NCI-H146 (cell line): Measurements from ENCODE around the gene MYO3A.
A peak's percentile ranks its signal among the peaks of the same experiment; 100 is the strongest.

Experiments used
- DNase-seq: peaks from one replicate; lab custom pipeline; 2025; lab: John Stamatoyannopoulos, UW

Gene MYO3A

GRCh38 chr10:25933653-25934608, at the start of gene MYO3A:
Gene MYO3A, plus strand, starts transcription at chr10:25934229. Its CDS starts 17,882 bp downstream, at chr10:25952111.
- peak; percentile 93 for DNase-seq

- peak; percentile 11 for DNase-seq
These were observed 45.4 kb upstream of the MYO3A start for GRCh38 chr10:25888627-25889026.

GRCh38 chr10:25890995-25891394, 43.0 kb upstream of the MYO3A start:
- DNase-seq = no peak

- peak; percentile 24 for DNase-seq
These were observed 38.2 kb upstream of the MYO3A start for GRCh38 chr10:25895856-25896255.

GRCh38 chr10:25896421-25896820, 37.6 kb upstream of the MYO3A start:
- peak; percentile 52 for DNase-seq

GRCh38 chr10:25899304-25899703, 34.7 kb upstream of the MYO3A start:
- DNase-seq = no peak

- no peak for DNase-seq
These were observed 32.8 kb upstream of the MYO3A start for GRCh38 chr10:25901199-25901598.

- DNase-seq = no peak
These were observed 32.0 kb upstream of the MYO3A start for GRCh38 chr10:25902002-25902401.

- no peak for DNase-seq
These were observed 26.8 kb upstream of the MYO3A start for GRCh38 chr10:25907261-25907660.

- DNase-seq = no peak
These were observed 21.2 kb upstream of the MYO3A start for GRCh38 chr10:25912866-25913265.

GRCh38 chr10:25914776-25915175, 19.3 kb upstream of the MYO3A start:
- DNase-seq = no peak

GRCh38 chr10:25934621-25935139, 651 bp downstream of the MYO3A start:
- peak; percentile 89 for DNase-seq

- DNase-seq = no peak
These were observed 4.4 kb downstream of the MYO3A start for GRCh38 chr10:25938405-25938804.

GRCh38 chr10:25944771-25945170, 10.7 kb downstream of the MYO3A start:
- no peak for DNase-seq

- peak; percentile 70 for DNase-seq
These were observed 18.8 kb downstream of the MYO3A start for GRCh38 chr10:25952857-25953256.

GRCh38 chr10:25954851-25955250, 20.8 kb downstream of the MYO3A start:
- no peak for DNase-seq

GRCh38 chr10:25959540-25960232, 25.7 kb downstream of the MYO3A start:
- DNase-seq = no peak

- no peak for DNase-seq
These were observed 31.6 kb downstream of the MYO3A start for GRCh38 chr10:25965584-25965983.

- no peak for DNase-seq
These were observed 32.8 kb downstream of the MYO3A start for GRCh38 chr10:25966844-25967243.

- no peak for DNase-seq
These were observed 38.6 kb downstream of the MYO3A start for GRCh38 chr10:25972631-25973030.

GRCh38 chr10:25974897-25975459, 40.9 kb downstream of the MYO3A start:
- DNase-seq = no peak

- no peak for DNase-seq
These were observed 44.7 kb downstream of the MYO3A start for GRCh38 chr10:25978771-25979170.

GRCh38 chr10:25982107-25982506, 48.1 kb downstream of the MYO3A start:
- DNase-seq = no peak
